ENCODE results near the gene SUGCT.
"Not testable (repeated sequence)": the region's sequence is repeated elsewhere in the genome, so short reads cannot be mapped to it uniquely, and the experiment has no call there.

SUGCT gene

DNA sequence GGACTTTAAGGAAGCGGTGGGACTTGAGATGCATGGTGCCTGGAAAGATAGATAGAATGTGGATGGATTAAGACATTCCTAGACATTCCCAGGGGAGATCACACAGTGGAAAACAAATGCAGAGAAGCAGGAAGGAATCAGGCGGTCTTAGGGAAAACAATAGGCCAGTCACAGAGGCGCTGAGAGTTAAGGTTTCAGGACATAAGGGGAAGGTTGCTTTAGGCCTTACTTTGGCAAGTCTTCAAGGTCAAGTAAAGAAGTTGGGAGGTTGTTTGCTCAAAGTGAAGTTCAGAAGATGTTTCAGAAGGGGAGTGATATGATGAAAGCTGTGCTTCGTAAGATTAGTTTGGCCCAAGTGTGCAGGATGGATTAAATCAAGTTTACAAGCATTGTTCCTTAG is 109.4 kb downstream of the SUGCT start:
- no peak for DNase-seq (ENCODE audit: low read depth in 2 of 2, low spot score in 1 of 2)

GRCh38 chr7:40248681-40249080 is 113.9 kb downstream of the SUGCT start:
- no peak for DNase-seq (ENCODE audit: low read depth in 2 of 2, low spot score in 1 of 2)

GRCh38 chr7:40253444-40253843 is 118.6 kb downstream of the SUGCT start:
- not testable (repeated sequence) for DNase-seq (ENCODE audit: low read depth in 2 of 2, low spot score in 1 of 2)

DNA sequence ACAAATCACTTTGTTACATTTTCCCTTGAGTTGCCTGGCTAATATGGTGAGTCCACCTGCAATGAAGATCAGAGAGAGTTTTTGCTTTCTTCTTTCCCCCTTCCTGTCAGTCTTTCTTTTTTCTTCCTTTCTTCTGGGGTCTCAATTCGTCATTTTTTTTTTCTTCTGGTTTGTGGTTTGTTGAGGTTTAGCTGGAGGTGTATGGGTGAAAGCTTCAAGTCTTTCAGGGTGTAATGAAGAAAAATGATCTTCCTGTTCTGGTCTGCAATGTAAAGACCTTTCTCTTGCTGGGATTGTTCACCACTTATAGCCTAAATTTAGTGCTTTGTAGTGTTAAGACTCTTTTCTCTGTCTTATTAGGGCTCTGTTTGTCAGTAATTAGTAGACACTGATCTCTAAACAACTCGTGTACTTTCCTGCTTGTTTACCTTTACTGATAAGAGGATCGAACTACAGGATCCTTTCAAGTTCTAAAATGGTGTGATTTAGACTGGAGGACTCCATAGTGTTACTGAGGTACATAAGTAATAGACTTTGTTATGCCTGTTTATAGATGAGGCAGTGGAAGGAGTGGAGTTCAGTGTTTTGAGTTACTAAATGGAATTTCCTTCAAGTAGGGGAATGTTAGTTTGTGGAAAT is 129.1 kb downstream of the SUGCT start:
- no peak for DNase-seq (ENCODE audit: low read depth in 2 of 2, low spot score in 1 of 2)

DNA sequence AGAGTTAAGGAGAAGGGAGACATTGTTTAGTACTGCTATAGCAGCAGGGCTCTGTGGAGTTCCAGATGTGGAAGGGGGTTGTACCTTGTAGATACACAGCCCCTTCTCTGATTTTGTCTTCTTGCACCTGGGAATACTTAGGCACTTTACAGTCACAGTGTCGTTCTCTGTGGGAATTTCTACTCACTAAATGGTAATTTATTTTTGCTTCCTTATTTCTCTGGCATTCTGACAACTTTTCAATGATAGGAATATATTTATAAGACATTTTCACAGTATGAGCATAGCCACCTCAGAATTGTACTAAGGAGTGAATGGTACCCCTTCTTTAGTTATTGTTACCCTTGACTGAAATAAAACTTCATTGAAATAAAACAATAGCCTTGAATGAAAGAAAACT is 132.8 kb downstream of the SUGCT start:
- DNase-seq (ENCODE audit: low read depth in 2 of 2, low spot score in 1 of 2) = no peak

DNA sequence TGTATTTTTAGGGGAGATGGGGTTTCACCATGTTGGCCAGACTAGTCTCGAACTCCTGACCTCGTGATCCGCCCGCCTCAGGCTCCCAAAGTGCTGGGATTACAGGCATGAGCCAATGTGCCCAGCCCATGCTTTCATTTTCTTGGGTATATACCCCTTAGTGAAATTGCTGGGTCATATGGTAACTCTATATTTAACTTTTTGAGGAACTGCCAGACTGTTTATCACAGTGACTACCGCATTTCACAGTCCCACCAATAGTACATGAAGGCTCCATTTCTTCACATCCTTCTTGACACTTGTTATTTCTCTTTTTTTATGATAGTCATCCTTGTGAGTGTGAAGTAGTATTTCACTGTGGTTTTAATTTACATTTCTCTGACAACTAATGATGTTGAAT is 134.0 kb downstream of the SUGCT start:
- not testable (repeated sequence) for DNase-seq (ENCODE audit: low read depth in 2 of 2, low spot score in 1 of 2)

DNA sequence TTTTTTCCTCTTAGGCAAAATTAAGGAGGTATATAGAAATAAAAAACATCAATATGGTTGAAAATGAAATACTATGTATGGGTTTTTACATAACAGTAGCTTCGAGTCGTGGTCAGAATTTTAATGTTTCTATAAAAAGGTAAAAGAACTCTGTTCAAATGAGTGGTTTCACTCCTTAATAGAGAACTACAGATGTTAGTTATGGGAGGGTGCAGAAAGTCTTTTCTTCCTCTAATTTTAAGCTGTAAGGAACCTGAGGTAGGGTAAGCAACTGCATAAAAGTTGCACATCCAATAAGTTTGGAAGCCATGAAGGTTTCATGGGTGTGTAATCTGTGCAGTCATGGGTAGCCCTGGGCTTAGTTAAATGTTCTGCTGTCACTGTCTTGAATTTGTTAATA is 141.3 kb downstream of the SUGCT start:
- DNase-seq (ENCODE audit: low read depth in 2 of 2, low spot score in 1 of 2) = no peak

DNA sequence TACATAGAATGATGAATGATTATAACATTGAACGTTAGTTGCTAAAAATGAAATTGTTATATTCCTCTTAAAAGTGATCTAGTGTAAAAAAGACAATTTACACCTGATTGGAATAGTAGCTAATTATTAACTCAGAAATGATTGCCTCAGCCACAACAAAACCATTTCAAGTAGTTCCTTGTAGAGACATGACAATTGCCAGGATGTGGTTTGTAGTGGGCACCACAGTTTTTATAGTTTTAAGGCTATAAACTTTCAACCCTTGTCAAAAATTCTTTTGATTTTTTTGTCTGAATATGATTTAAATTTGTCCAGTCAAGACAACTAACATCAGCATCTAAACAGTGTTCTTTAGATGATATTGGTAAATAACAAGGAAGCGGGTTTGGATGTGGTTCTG is 145.2 kb downstream of the SUGCT start:
- DNase-seq (ENCODE audit: low read depth in 2 of 2, low spot score in 1 of 2) = no peak

- no peak for DNase-seq (ENCODE audit: low read depth in 2 of 2, low spot score in 1 of 2)
Measured at GRCh38 chr7:40282858-40283257, 148.1 kb downstream of the SUGCT start.

DNA sequence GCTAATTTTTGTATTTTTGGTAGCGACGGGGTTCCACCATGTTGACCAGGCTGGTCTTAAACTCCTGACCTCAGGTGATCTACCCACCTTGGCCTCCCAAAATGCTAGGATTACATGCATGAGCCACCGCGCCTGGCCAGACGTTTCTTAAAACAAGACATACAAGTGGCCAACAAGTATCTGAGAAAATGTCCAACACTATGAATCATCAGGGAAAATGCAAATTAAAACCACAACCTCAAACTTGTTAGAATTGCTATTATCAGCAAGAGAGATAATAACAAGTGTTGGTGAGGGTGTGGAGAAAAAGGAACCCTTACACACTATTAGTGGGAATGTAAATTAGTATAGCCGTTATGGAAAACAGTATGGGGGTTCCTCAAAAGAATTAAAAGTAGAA is 148.6 kb downstream of the SUGCT start:
- no peak for DNase-seq (ENCODE audit: low read depth in 2 of 2, low spot score in 1 of 2)

GRCh38 chr7:40288827-40289226 is 154.0 kb downstream of the SUGCT start:
- DNase-seq (ENCODE audit: low read depth in 2 of 2, low spot score in 1 of 2) = no peak

DNA sequence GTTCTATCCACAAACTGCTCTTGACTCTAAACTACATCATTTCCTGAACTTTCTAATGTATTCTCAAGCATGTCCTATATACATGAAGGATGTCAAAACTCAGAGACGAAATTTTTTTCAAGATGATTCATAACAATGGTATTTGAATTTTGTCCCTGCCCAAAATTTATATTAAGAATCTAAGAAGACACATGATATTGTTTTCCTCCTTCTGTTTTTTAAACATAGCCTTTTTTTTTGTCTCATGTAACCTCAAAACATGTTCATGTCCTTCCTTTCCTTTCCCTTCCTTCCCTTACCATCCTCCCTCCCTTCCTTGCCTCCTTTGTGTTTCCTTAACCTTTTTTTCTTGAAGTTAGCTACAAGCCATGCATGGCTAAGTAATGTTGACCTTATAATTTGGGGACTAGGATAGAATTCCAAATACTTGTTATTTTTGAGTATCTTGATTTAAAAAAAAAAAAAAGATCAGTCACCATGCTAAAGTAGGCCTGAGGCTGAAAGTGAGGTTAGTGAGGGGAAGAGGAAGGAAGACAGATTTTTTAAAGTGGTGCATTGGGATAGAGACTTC is 163.0 kb downstream of the SUGCT start:
- DNase-seq (ENCODE audit: low read depth in 2 of 2, low spot score in 1 of 2) = no peak

GRCh38 chr7:40298421-40298820 is 163.6 kb downstream of the SUGCT start:
- DNase-seq (ENCODE audit: low read depth in 2 of 2, low spot score in 1 of 2) = no peak

DNA sequence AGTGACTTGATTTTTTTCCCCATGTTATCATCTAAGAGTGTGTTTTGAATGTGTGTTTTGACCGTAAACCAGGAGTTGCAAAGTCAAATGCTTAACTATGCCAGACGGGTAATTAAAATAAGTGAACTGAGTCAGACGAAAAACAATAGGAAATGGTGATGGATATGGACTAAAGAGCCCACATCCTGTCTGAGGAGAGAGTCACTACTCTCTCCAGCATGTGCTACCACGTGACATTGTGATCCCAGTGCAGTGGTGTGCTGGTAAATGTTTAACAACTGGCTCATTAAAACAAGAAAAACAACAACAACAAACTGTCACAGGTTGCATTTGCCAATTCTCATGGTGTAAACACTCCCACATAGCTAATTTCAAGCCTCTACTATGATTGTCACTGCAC is 164.3 kb downstream of the SUGCT start:
- DNase-seq (ENCODE audit: low read depth in 2 of 2, low spot score in 1 of 2) = no peak

DNA sequence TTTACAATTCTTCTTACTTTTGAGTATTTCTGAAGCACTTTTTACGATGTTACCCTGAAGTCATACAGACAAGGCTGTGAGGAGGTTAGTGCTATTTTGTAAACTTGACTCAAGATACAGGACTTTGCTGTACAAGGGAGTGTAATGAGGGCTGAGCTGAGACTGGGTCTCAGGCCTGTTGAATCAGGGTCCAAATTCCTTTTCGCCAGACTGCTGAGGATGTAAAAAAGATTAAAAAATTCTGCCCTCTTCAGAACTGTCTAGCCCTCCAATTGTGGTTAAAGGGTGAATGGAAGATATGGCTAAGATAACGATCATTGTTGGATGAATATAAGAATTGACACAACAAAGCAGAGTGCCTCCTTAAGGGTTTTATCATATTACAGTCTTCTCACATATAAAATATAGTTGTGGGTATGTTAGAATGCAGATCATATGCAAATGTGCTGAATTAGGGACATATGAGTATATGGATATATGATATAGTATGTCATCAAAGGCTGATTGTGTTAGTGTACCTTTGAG is 165.4 kb downstream of the SUGCT start:
- DNase-seq (ENCODE audit: low read depth in 2 of 2, low spot score in 1 of 2) = no peak

- DNase-seq (ENCODE audit: low read depth in 2 of 2, low spot score in 1 of 2) = no peak
Measured at GRCh38 chr7:40301486-40302068, 166.8 kb downstream of the SUGCT start.

GRCh38 chr7:40303996-40304395 is 169.2 kb downstream of the SUGCT start:
- no peak for DNase-seq (ENCODE audit: low read depth in 2 of 2, low spot score in 1 of 2)

DNA sequence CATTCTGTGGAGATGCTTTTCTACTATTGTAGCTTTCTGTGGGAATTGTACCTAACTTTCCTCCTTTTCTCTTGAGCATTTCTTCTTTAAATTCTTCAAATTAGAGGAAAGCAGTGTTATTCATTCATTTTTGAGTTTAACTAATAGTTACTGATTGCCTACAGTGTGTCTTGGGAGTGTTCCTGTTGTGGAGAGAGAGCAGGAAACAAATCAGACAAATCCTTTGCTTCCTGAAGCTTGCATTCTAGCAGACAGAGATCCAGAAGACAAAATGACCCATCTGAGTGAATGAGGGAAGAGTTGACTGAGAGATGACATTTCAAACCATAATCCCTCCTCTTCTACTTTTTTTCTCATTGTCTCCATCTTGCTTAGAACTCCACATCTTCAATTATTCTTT is 170.4 kb downstream of the SUGCT start:
- DNase-seq (ENCODE audit: low read depth in 2 of 2, low spot score in 1 of 2) = no peak

DNA sequence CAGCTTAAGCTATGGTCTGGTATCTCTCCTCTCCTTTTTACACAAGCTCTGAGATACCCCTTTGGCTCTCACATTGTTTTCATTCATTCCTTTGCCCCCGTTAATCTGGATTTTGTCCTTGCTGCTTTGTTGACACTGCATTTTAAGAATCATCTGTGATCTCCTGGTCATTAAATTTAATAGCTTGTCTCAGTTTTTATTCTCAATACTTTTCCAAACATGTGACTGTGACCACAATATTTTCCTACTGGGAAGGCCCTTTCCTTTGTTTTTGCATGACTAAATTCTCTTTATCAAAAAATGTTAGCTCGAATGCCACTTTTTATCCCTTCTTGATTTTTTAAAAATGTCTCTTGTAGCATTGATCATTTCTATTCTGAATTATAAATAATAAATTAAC is 171.2 kb downstream of the SUGCT start:
- DNase-seq (ENCODE audit: low read depth in 2 of 2, low spot score in 1 of 2) = no peak

- DNase-seq (ENCODE audit: low read depth in 2 of 2, low spot score in 1 of 2) = no peak
Measured at GRCh38 chr7:40306596-40306995, 171.8 kb downstream of the SUGCT start.

- no peak for DNase-seq (ENCODE audit: low read depth in 2 of 2, low spot score in 1 of 2)
Measured at GRCh38 chr7:40310258-40310657, 175.5 kb downstream of the SUGCT start.

GRCh38 chr7:40311307-40311706 is 176.5 kb downstream of the SUGCT start:
- no peak for DNase-seq (ENCODE audit: low read depth in 2 of 2, low spot score in 1 of 2)

GRCh38 chr7:40315277-40315676 is 180.5 kb downstream of the SUGCT start:
- DNase-seq (ENCODE audit: low read depth in 2 of 2, low spot score in 1 of 2) = no peak

Measured in stimulated activated CD8-positive, alpha-beta memory T cell treated with anti-CD3 and anti-CD28 coated beads, Interleukin-4, amount 100 ng/mL, for 1 hour (primary cell).